ENCODE results near the gene ANKRD16.
"Not testable (repeated sequence)": the region's sequence is repeated elsewhere in the genome, so short reads cannot be mapped to it uniquely, and the experiment has no call there.

Gene ANKRD16

DNA sequence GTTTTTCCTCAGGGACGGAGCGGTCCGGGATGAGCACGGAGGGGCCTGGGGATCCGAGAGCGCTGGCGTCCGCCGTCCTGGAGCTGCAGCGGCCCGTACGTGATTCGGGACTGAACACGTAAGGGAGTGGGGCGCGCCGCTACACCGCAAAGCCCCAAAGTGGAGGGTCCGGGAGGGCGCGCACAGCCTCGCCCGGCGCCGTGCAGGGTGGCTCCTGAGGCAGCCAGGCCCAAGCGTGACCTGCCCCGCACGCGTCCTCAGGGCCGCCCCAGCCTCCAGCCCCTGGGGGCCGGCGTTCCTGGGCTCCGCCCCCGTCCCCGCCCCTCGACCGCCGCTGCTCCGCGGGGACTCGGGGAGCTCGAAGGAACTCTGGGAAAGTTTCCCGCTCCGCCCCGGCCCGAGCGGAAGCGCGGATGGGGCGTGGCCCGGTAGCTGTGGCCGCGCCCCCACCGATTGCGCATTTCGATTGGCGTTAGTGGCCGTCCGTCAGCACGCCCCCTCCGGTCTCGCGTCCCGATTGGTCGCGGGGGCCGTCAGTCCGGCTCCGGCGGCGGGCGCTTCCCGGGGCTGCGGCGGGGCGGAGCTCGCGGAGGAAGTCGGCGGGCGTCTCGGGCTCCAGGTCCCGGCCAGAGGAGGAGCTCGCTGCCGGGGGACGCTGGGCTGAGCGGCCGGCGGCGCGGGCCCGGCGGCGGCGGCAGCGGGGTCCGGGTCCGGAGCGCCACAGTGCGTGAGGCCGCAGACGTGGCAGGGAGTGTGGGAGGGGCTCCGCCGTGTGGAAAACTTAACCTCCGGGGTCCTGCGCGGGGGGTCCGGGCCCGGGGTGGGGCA, at the start of gene ANKRD16, which contains the start of gene FBH1:
Gene ANKRD16, minus strand, starts transcription at position 270 of the 828 bp plus-strand sequence. CDS start 539 bp downstream, outside the sequence.
Gene FBH1, plus strand, starts transcription at position 620 of the 828 bp plus-strand sequence. Its CDS starts 103 bp downstream, at position 723.
- peak; percentile 67 to 87 for DNase-seq

DNA sequence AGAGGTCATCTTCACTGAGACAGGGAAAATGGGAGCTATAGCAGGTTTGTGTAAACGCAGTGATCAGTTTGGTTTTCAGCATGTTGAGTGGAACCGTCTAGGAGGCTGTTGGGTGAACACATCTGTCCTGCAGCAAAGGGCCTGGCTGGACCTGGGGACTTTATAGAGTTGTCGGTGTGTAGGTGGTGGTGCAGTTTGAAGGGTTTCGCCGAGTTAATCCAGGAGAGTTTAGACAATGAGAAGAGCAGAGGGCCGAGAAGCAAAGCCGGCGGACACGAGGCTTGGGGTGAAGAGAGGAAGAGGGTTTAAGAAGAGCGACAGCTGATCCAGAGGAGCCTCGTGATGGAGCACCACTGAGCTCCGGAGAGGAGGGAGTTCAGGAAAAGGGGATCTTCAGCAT, 48.6 kb upstream of the ANKRD16 start:
- no peak for DNase-seq

DNA sequence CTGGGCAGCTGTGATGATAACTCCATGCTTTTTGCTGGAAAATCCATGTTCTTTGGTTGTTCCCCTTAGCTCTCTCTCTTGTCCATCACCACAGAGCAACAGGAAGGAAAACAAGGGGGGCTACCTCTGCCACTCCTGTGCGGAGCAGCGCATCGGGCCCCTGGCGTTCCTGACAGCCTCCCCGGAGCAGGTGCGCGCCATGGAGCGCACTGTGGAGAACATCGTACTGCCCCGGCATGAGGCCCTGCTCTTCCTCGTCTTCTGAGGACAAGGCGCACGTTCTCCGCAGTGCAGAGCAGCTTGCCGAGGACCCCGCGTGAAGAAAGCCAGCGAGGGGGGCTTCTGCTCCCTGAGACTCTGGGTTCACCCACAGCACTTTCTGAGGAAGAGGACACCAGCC, 47.3 kb upstream of the ANKRD16 start:
- DNase-seq: no peak

DNA sequence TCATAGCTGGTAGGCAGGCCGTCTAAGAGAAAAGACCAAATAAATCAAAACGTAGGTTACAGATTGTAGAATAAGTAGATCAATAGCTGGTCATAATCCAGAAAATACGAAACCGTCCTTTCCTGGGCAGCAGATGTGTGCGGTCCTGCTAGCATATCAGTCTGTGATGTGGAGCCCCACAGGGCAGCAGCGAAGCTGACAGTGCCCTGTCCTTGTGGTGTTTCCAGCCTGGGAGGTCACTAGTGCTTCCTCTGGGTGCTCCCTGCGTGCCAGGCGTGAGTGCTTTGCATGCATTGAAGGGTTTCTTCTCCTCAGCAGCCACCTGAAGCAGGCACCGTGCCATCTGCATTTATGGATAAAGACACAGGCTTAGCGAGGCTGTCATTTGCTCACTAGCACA, 45.9 kb upstream of the ANKRD16 start:
- DNase-seq: no peak

DNA sequence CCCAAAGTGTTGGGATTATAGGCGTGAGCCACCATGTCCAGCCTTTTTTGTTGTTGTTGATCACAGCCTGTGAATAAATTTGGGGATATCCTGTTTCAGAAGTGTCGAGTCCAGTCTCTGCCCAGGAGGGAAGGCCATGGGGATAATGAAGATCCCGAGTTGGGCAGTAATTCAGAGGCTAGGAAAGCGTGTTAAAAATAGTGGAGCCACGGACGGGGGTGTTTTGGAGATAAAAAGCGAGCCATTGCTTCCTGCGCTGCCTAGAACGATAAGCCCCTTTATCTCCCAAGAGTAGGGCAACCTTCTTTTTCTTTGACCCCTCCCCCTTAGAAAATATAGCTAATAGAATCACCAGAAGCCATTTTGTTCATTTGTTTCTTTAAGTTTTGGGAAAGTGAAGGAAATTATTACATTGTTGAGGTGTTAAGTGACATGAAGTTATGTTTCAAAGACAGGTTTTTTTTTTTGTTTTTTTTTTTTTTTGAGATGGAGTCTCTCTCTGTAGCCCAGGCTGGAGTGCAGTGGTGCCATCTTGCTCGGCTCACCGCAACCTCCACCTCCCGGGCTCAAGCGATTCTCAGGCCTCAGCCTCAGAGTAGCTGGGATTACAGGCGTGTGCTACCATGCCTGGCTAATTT, 44.3 kb upstream of the ANKRD16 start:
- no peak for DNase-seq

DNA sequence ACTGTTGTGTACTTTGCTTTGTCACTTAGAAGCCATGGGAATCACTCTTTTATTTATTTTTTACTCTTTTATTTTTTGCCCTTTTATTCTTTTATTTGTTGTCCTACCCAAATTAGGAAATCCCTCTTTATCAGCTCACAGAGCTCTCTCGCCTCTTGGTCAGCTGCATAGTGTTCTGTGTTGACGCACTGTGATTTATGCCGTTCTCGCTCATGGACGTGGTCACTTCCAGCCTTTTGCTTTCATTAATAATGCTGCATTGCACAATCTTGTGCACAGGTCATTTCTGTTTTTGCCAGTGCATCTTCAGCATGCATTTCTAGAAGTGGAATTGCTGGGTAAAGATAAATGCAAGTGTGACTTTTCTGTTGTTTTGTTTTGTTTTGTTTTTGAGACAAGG, 42.7 kb upstream of the ANKRD16 start:
- DNase-seq: no peak

DNA sequence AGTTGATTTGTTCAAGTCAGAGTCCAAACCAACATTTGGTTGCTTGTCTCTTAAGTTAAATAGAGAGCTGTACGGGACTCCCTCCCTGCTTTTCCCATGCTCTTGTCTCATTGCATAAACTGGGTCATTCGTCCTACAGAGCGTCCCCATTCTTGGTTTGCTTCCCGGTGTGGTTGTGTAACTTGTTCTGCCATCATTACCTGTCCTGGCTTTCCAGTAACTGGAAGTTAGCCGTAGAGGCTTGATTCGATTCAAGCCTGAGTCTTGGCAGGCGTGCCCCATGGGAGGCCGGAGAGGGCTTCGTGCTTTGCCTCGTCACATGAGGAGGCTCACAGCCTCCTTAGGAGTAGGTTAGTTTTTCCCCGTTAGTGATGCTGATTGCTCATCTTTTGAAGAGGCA, 40.6 kb upstream of the ANKRD16 start:
- DNase-seq: no peak

DNA sequence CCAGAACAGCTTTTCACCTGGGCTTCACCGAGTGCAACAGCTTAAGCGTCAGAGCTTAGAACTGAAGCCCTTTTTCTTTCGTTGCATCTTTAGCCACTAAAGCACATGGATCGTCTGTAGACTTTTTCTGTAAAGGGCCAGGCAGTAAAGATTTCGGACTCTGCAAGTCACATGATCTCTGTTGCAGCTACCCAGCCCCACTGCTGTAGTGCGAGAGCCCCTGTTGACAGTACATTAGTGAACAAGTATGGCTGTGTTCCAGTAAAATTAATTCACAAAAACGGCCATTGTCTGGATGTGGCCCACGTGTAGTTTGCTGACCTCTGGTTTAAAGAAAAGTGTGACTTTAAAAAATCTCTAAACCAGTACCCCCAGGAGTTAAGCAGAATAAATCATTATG, 39.7 kb upstream of the ANKRD16 start:
- DNase-seq: no peak

DNA sequence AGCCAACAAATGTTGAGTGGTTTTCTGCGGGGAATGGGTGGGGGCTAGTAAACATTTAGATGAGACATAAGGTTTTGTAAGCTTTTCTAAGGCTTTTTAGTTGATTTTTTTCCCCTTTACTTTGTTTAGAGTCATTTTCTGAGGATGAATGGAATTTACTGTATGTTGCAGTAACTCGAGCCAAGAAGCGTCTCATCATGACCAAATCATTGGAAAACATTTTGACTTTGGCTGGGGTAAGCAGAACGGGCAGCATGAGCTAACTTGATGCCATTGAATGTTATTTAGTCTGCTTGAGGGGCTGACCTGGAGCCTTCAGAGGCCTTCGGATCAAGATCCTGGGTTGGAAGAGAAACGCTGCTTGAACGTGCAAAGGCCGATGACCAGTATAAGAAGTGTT, 37.6 kb upstream of the ANKRD16 start:
- no peak for DNase-seq

DNA sequence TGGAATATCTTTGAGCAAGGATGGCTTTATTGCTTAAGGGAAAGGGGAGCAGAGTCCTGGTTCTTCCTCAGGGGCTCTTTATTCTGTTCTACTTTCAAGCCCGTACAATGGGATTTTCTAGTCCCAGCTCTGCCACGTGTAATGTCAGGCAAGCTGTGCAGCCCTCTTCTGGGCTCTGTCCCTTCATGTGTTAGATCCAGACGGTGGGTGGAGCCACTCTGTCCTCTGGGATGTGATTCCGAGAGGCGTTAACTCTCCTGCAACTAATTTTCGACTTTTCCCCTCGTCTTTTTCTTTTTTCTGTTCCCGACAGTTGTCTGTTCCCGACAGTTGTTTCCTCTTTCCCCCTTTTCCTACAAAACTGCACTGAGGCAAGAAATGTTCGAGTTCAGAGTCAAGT, 35.2 kb upstream of the ANKRD16 start:
- no peak for DNase-seq

DNA sequence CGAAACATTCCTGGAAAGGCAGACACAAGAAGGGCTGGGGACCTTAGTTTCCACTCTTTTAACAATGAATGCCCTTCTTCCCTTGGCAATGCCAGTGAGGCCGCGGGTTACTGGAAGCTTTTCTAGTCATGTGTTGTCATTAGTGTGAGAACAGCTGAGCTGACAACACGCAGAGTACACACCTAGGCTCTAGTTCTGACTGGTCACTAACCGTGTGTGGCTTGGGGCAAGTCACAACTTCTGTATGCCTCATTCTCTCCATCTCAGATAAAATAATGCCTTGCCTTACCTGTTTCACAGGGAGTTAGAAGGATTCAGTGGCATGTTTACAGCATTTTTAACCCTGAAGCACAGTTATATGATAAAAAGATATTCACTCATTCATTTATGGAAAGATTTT, 32.1 kb upstream of the ANKRD16 start:
- no peak for DNase-seq

DNA sequence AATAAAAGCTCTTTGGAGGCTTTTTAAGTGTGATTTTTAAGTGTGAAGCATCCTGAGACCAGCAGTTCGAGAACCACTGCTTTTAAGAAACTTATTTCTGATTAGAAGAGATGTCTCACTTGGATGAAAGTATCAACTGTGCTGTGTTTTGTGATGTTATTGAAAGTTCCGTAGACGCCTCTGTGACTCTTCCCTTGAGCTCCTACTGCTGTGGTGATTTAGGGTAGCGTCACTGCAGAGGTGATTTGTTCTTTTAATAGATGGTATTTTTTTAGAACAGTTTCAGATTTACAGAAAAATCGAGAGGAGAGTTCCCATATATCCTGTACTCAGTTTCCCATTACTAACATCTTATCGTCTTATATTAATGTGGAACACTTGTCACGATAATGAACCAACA, 29.9 kb upstream of the ANKRD16 start:
- DNase-seq: no peak

DNA sequence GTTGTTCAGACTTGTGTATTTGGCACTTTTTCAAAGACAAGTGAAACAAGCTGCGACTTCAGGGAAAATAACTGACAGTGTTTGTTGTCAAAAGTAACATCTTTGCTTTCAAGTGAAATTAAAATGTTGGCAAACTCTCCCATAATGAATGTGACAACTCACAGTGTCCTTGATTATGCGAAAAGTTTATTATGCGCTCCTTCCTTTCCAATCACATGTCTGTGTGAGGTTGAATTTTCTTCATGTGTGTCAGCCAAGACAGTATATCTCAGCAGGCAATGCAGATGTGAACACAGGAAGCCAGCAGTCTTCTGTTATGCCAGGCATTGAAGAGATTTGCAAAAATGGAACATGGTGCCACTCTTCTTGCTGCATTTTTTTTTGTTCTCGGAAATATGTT, 29.1 kb upstream of the ANKRD16 start:
- no peak for DNase-seq

DNA sequence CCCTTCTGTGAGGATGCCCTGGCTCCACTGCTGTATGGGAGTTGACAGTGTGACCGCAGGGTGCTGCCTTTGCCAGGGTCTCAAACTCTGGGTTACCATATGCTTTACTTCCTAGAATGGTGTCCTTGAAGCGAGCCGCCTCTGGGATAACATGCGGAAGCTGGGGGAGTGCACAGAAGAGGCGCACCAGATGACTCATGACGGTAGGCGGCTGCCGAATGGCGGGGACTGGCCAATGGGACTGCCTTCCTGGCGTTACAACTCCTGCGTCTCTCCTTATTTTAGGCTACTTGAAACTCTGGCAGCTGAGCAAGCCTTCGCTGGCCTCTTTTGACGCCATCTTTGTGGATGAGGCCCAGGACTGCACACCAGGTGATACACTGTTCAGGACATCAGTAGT, 27.6 kb upstream of the ANKRD16 start:
- DNase-seq: no peak

DNA sequence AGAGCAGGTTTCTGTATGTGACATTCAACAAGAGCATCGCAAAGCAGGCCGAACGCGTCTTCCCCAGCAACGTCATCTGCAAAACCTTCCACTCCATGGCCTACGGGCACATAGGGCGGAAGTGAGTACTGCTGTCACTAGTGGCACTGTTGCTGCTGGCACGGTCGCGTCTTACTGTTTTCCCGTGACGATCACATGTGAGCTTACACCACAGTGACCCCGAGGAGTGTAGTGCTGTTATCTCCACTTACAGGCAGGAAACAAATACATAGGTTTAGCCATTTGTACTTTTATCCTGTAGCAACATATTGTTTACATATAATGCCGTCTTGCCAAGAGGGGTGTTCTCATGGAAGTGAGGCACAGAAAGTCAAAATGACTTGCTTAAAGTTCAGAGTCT, 25.8 kb upstream of the ANKRD16 start:
- no peak for DNase-seq

DNA sequence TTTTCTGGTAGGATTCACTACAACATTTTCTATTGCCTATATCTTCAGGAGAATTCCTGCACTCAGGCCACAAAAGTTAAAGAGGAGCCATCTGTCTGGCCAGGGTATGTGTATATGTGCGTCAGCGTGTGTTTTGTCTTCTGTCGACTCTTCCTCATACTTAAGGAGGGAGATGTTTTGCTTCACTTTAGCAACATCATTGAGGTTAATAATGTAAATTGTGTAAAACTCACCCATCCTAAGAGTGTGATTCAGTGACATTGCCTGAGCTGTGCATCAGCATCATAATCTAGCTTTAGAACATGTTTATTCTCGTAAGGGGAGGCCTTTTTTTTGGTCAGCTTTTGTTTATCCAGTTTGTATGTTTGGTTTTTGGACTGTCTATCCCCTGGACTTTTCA, 24.0 kb upstream of the ANKRD16 start:
- no peak for DNase-seq

DNA sequence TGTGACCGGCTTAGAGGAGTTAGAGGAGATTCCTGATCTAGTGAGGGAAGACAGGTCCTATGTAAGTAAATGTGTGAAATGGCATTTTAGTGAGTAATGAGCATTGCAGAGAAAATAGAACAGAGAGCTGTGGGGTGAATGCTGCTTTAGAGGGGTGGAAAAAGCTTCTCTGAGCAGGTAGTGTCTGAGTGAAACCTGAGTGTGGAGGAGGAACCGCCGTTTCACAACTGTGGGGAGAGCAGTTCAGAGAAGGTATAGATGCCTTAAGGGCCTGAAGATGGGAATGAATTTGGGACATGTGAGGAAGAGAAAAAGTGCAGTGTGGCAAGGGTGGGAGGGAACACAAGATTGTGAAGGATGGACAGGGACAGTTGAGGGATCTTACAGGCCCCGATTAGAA, 22.0 kb upstream of the ANKRD16 start:
- DNase-seq: no peak

DNA sequence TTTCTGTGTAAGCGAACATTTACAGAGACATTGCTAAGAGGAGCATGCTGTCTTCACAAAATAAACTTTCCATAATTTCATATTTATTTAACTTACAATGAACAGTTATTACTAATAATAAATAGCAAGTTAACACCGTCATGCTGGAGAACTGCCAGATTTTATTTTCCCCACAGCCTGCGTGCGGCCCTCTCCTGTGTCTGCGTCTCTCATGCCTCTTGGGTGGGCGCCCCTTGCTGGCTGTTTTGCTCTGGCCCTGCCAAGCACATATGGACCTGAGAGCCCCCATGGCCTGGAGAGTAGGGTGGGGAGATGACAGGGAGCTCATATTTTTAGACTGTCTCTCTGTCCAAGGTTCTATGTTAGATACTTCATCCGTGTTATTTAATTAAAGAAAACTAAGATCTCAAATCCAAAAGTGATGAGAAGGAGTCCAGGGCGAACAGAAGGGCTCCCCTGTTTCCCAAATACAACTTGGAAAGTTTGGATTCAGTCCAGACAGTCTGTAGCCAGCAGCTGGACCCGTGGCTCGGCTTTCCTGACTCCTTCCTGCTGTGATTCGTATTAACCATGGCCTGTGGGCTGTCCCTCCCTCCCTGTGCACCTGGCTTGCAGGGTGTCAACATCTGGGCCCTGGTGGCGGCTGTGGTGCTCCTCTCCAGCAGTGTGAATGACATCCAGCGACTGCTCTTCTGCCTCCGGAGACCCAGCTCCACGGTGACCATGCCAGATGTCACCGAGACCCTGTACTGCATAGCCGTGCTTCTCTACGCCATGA, 20.8 kb upstream of the ANKRD16 start:
- DNase-seq: peak; percentile 43 to 74

DNA sequence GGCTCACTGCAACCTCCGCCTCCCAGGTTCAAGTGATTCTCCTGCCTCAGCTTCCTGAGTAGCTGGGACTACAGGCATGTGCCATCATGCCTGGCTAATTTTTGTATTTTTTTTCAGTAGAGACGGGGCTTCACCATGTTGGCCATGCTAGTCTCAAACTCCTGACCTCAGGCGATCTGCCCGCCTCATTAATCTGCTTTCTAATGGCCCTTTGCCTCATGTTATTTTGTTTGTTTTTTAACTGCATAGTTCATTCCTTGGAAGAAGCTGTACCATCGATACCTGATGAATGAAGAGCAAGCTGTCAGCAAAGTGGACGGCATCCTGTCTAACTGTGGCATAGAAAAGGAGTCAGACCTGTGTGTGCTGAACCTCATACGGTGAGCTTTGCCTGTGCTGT, 19.0 kb upstream of the ANKRD16 start:
- not testable (repeated sequence) for DNase-seq

DNA sequence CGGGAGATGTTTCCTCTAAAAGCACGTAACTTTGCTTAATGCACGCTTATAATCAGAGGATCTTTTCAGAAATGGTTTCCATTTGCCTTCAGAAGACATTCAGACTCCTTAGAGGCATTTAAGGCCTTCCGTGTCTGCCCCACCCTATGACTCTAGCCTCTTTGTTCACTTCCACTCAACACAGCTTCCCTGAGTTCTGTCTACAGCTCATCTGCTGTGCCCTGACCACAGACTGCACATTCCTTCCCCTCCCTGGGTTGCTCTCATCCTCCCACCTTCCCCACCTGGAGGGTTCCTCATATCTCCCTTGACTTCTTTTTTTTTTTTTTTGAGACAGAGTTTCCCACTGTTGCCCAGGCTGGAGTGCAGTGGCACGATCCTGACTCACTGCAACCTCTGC, 17.0 kb upstream of the ANKRD16 start:
- DNase-seq: no peak

DNA sequence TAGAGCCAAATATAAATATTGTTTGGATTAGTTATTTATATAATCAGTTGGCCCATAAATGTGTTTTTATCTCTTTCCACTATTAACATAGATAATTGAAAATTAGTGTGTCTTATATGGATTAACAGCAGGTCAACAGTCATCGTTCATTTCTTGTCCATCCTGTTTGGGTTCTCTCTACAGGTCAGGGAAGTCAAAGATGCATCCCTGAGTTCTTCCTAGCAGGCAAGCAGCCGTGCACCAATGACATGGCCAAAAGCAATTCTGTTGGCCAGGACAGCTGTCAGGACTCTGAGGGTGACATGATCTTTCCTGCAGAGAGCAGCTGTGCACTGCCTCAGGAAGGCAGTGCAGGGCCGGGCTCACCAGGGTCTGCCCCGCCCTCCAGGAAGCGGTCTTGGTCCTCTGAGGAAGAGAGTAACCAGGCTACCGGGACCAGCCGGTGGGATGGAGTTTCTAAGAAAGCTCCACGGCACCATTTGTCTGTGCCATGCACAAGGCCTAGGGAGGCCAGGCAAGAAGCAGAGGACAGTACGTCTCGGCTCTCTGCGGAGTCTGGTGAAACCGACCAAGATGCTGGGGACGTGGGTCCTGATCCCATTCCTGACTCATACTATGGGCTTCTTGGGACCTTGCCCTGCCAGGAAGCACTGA, 16.3 kb upstream of the ANKRD16 start:
- DNase-seq: no peak

DNA sequence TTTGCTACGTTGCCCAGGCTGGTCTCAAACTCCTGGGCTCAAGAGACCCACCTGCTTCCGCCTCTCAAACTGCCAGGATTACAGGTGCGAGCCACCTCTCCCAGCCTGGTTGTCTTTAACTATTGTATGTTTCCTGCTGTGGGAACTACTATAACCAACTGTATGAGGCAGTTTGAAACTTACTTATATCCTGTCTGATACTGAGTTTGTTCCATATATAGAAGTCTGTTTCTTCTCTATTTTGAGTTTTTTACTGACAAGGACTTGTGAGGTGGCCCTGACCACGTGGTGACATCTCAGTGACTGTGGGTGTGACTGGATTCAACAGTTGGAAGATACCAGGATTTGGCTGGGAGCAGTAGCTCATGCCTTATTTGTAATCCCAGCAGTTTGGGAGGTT, 14.5 kb upstream of the ANKRD16 start:
- DNase-seq: no peak

DNA sequence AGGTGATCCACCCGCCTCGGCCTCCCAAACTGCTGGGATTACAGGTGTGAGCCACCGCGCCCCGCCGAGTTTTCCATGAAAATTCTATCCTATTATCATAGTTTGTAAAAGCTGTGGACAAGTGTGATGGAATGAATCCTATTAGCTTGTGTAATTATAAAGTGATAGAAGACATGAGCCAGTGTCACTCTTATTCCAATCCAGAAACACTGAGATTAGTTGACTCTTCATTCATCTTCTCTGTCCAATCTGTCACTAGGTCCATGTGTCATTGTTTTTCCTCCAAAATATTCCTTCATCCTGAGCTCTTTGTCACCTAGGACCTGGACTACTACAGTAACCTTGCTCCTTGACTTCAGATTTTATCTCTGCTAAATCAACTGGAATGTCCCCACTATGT, 13.9 kb upstream of the ANKRD16 start:
- DNase-seq: no peak

All from NCI-H524 (cell line).